Cerebellar nuclear complex (tissue), 1 donor: ENCODE data around the gene KCNJ9.
A peak's percentile ranks its signal among the peaks of the same experiment; 100 is the strongest.
"Not testable (repeated sequence)": the region's sequence is repeated elsewhere in the genome, so short reads cannot be mapped to it uniquely, and the experiment has no call there.

Experiments used
- DNase-seq, 2 experiments: peaks; one replicate each; lab custom pipeline; 2025; lab: John Stamatoyannopoulos, UW

KCNJ9 gene

DNA sequence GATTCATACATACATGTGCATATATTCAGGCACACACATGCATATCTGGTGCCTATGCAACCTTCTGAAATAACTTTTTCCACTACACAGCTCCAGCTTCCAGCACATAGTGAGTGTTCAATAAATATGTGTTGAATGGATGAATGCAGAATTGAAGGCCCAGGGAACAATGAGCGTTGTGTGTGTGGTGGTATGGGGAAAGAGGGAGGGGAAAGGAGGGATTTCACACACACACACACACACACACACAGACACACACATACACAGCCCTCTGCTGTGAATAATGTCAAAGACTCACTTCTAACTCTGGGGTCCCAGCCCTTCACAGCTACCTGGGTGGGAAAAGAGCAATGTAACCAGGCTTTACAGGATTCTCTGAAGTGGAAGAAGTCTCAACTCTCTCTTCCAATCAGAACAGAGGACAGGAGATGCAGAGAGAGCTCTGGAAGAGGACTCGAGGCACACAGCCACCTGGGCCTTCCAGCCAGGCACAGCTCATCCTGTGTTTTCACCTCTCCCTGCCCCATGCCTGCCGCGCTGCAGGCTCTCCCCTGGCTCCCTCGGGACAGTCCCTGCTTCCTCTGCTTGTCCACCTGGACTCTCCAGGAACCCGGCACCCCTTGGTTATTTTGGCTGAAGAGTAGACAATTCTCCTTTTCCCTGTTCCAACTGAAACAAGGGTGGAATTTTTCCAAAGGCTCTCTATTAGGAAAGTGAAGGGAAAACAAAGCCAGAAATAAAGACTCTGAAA is 22.5 kb downstream of the KCNJ9 start:
- DNase-seq = peak in 1 of 2 experiments; percentile 51

DNA sequence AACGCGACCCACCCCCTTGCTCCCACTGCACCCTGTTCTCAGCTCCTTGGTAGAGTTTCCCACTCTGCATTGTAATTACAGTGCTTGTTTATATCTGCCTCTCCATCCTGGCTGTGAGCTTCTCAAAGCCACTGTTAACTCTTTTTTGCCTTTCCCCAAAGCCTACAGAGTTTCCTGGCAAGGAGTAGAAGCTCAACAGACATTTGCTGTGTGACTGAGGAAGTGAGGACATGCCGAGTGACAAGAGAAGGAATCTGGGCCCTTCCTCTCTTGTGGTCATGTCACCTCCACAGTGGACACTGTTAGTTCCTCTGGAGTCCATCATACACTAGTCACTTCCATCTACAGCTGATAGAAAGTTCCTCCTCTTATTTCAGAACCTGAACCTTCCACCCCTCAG is 23.1 kb downstream of the KCNJ9 start:
- DNase-seq = no peak

DNA sequence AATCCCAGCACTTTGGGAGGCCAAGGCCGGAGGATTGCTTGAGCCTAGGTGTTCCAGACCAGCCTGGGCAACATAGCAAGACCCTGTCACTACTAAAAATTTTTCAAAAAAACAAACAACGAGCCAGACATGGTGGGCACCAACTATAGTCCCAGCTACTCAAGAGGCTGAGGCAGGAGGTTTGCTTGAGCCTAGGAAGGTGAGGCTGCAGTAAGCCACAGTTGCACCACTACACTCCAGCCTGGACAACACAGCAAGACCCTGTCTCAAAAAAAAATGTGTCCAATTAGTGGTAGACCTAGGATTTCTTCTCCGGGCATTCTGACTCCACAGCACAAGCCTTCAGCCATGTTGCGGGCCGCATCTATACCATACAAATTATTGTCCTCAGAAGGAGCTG is 23.8 kb downstream of the KCNJ9 start:
- no peak for DNase-seq

DNA sequence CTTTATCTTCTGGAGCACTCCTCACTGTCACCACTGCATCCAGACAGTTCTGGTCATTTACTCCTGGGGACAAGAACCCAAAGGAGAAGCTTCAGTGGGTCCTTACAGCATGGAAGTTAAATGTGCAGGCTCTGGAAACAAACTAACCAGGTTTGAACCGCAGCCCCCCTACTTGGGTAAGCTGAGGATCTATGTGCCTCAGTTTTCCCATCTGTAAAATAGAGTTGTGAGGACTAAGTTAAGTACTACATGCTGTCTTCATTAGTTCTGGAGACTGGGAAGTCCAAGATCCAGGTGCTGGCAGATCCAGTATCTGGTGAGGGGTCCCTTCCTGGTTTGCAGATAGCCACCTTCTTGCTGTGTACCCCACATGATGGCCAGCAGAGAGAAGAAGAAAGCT is 26.2 kb downstream of the KCNJ9 start:
- DNase-seq = no peak

DNA sequence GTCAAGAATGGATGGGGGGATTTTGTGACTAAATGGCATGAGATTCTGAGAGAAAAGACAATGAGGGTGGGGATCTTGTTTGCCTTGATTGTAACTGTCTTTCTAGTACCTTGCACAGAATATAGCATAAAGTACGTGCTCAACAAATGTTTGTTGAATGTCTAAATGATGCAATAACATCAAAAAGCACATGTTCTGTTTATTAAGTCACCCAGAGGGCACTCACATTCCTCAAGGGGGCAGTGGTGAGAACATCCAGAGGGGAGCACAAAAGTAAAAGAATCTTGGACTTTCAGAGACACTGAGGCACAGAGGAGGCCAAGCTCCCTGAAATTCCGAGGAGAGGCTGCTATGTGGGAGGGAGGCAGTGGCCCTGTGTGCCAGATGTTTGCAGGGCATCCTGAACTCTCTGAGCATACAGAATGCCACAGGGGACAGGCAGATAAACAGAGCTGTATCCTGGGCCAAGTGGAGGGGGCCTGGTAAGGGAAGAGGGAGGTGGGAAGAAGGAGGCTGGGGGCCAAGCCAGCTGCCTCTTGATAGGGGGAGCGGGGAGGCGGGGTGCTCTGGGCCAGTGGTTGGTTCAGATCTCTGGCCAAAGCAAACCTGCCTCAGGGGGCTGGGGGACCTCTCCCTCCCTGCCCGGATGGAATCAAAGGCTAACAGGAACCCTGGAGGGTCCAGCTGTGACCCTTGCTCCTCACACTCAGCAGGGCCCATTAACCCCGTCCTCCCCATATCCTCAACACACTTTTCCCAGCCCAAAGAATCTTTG is 27.7 kb downstream of the KCNJ9 start:
- DNase-seq = no peak

DNA sequence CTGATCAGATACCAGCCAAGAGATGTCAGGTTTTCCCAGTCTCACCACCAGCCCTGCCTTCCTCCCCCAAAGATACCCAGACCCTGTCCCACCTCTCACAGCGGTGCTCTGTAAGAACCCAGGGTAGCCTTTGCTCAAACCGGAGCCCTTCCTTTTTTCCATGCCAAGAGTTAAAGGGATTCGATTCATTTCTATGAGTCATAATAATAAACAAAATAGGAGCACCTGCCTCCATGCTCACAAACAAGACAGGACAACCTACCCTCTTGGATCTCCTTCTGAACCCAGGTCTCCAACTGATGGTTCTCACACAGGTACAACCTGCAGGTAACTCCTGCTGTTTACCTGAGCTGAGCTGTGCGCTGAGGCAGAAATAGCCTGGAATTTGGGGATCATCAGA is 28.3 kb downstream of the KCNJ9 start:
- no peak for DNase-seq

DNA sequence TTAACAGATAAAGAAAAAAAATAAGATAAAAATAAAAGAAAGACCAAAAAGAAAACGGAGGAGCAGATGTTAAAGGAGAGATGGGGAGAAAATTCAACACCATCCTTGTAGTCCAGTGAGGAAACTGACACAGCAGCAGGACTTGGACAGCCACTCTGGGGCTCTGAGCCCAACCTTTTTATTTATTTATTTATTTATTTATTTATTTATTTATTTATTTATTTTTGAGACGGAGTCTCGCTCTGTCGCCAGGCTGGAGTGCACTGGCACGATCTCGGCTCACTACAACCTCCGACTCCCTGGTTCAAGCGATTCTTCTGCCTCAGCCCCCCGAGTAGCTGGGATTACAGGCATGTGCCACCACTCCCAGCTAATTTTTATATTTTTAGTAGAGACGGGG is 30.1 kb downstream of the KCNJ9 start:
- not testable (repeated sequence) for DNase-seq

DNA sequence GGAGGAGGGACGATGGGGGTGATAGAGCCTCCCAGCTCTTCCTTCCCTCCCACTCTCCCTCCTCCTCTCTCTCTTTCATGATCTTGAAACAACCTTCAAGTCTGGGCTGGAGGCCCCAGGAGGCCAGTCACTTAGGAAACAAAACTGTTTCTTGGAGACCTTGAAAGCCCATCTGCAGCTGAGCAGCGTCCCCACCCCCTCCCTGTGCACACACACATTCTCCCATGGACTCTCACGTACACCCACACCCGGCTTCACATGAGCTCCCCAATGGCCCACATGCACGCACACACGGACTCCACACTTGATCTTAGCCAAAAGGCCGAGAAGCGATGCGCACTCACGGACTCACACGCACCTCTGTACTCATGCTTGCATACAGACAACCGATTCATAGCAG is 31.0 kb downstream of the KCNJ9 start:
- no peak for DNase-seq

DNA sequence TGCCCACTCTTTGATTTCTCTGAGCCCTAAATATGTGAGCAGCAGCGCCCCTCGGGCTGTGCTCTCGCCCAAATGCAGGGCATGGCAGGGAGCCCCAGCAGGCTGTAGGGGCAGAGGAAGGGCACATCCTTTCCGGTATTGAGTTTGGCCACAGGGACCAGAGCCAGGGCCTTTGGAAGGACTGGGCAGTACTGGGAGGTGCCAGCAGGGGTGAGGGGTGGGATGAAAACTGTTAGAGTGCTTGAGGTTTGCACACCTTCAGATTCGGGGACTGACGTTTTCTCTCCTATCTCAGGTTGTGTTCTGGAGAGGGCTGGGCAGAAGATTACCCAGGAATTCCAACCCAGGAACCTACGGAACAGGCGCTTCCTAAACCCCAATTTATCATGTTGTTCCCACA is 32.1 kb downstream of the KCNJ9 start:
- DNase-seq = no peak

DNA sequence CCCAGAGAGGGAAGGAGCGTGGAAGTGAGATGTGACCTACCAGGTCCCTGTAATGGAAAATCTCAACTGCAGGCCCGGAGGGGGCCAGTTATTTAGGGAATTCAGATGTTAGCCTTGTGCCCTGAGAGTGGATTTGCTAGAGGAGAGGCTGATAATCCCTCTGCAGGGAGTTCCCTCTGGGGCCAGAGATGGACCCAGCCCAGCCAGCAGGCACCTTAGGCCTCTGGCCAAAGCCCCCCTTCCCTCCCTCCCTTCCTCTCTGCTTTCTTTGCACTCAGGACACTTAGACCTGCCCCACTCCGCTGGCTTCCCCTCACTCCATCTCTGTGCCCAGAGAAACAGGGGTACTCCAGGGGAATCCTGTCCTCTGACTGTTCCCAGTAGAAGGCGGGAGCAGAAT is 32.7 kb downstream of the KCNJ9 start:
- DNase-seq = no peak

DNA sequence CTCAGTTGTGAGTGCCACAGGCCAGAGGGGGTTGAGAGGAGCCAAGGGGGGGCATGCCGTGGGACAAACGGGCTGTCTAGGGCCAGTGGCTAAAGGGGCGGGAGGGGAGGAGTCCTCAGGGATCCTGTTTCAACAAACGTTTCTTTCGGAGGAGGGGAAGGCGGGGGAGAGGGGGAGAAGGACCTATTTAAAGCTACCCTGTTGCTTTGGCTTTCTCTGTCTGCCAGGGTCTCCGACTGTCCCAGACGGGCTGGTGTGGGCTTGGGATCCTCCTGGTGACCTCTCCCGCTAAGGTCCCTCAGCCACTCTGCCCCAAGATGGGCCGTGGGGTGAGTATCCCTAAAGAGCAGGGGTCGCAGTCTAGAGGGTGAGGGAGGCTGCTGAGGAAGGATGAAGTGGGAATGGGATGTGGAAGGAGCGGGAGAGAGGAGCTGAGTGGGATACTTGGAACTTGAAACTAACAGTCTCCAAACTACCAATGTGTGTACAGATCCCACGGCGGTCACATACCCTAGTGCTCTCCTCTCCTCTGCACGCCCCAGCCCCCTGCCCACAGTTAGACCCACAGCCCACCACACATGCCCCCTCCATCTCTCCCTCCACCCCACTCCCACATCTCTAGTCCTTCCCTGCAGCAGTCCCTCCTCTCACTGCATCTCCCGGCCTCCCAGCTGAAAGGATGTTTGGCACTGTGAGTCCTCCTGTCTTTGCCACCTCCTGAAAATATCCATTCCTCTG is 34.4 kb downstream of the KCNJ9 start, which contains the start of gene ATP1A2:
Gene ATP1A2, plus strand, starts transcription at position 215 of the 738 bp plus-strand sequence. Its CDS starts 103 bp downstream, at position 318.
- DNase-seq = no peak

DNA sequence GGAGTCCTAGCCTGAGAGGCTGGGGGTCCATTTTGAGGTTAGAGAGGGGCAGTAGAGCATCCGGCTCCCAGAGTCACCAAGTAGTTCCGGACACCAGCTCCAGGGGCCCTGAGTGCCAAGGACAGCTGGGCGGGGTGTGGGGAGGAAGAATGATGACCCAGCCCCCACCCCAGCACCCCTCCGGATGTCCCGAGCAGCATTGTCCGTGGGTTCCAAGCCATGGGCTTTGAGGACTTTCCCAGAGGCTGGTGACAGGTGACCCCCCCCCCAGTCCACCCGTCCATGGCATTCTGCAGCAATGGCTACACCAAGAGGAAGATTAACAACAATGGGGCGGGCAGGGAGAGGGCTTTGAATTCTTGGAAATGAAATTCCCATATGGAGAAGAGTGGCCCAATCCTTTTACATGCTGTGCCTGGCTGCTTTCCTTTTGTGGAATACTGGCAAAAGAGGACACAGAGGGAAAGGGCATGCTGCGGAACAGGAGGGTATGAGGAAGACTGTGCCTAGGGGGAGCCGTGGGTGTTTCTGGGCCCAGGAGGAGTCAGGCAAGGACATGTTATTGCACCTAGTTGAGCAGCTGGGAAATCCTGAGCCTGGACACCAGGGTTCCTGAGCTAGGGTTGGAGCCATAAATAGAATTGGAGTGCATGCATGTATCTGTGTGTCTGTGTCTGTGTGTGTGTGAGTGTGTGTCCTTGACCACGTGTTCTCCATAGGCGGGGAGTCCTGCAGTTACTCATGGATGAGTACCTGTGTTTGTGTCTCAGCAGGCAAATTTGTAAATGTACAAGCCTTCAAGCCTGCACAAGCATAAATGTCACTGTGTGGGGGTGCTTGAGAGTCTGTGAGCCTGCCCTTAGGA is 35.2 kb downstream of the KCNJ9 start:
- DNase-seq = peak; percentile 50 to 94

DNA sequence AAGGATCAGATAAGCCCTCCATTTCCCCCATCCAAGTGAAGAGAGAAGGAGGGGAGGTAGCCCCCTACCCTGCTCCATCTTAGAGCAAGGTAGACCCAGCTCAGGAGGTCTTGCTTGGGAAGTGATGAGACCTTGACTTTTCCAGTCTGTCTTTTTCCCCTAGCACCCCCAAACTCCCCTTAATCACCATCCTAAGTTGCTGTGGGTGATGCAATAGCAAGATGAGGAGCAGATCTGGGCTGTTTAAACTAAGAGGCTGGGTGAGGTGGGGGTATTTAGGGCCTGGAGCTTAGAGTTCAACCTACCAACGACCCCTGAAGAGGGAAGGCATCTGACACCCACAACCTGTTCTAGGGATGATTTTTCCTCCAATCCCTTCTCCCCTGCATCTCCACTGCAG is 36.0 kb downstream of the KCNJ9 start:
- DNase-seq = no peak

DNA sequence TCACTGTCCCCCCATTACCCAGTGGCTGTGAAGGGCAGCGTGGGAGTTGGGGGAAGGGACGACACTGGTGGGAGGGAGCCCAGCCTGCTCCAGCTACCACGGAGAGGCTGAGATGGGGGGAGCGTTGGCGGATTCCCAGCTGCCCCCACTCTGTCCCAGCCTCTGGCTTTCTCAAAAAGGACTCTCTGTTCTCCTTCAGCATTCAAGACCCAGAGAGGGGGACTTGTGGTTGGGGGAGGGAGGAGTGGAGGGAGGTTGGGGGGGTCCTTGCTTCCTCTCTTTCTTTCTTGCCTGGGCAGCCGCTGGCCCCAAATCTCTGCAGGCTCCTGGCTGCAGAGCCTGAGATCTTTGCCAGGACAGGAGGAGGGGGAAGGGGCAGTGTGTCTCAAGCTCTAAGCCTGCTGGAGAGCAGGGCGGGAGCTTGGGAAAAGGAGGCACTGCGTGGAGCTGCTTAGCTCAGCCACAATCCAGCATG is 36.4 kb downstream of the KCNJ9 start:
- DNase-seq = peak; percentile 43 to 78

DNA sequence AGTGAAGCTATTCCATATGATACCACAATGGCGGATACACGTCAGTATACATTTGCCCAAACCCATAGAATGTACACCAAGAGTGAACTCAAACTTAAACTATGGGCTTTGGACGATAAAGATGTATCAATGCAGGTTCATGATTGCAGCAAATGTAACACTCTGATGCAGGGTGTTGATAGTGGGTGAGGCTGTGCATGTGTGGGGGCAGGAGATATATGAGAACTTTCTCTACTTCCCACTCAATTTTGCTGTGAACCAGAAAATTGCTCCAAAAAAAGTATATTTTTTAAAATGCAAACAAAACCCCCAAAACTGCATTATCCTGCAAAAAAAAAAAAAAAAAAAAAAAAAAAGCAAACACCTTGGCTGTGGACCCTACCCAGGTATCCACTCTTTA is 37.6 kb downstream of the KCNJ9 start:
- DNase-seq = no peak

DNA sequence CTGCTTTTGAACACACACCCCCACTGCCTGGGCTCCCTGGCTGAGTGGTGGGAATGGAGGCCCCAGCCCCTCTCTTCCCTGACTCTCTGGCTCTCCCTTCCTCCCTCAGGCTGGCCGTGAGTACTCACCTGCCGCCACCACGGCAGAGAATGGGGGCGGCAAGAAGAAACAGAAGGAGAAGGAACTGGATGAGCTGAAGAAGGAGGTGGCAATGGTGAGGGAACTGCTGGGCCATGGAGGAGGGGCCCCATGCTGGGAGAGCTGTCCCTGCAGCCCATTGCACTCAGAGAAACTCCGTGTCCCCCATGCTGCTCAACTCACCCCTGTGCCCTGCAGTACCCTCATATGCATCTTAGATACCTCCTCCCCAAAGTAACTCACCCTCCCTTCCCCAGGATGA is 39.5 kb downstream of the KCNJ9 start:
- no peak for DNase-seq

DNA sequence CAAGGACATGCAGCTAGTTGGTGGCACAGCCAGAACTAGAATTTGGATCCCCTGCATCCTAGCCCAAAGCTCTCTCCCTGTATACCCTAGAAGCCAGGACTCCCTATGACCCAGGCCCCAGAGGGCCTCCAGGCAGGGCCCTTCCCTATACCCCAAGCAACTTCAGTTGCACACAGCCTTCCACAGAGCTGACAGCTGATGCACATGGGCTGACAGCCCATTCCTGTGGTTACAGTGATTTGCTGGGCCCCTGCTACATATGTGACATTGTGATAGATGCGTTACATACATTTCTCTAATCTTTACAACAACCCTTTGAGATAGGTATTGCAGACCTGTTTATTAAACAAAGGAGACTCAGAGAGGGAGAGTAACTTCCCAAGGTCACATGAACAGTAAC is 40.0 kb downstream of the KCNJ9 start:
- DNase-seq = no peak

DNA sequence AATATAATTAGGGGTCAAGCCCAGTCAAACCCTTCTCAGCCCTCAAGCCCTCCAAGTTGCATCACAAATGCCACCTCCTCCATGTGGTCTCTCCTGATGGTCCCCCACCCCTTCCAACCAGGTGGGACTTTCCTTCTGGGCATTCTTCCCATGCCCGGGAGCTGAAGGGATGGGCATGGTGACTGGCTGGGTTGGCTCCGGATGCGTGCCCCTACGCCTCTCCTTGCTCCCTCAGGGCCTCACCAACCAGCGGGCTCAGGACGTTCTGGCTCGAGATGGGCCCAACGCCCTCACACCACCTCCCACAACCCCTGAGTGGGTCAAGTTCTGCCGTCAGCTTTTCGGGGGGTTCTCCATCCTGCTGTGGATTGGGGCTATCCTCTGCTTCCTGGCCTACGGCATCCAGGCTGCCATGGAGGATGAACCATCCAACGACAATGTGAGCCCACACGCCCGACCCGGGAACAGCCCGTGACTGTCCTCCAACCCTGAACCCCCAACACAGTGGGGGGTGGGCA is 41.7 kb downstream of the KCNJ9 start:
- DNase-seq = no peak

DNA sequence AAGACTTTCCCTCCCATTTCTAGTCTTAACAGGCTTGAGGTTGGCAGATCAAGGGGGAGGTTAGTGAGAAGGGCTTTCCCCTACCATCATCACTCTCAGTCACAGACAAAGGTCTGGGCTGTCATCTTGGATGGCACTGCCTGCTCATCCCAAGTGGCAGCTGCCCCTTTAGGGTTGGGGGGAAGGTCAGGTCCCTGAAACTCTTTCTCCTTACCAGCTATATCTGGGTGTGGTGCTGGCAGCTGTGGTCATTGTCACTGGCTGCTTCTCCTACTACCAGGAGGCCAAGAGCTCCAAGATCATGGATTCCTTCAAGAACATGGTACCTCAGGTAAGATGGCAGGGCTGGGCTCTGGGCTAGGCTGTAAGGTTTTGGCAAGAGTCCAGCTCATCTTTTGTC is 42.4 kb downstream of the KCNJ9 start:
- no peak for DNase-seq

DNA sequence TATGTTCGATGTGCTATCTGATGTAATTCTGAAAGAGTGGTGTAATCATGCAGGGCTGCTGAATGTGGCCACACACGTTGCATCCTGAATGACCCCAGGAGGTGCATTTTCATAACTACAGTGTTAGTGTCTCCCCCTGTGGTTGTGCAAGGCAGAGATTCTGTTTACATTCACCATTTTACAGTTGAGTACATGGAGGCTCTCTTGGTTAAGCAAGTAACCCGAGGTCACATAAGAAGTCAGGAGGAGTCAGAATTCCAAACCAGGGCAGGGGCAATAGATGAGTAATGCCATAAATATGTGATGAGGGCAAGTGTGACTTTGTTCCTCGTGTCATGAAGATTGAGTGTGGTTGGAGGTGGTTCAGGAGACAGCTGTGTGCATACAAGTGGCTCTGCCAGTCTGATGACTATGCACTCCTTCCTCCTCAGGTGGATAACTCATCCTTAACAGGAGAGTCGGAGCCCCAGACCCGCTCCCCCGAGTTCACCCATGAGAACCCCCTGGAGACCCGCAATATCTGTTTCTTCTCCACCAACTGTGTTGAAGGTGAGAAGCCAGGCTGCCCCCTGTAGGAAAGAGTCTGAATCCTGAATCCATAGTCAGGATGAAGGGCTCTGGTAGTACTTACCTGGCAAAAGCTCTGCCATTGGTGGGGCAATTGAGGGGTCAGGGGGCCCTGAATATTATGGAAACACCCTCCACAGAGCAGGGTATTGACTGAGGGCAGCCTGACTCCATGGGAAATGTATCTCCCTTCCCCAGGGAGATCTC is 43.6 kb downstream of the KCNJ9 start:
- DNase-seq = no peak

DNA sequence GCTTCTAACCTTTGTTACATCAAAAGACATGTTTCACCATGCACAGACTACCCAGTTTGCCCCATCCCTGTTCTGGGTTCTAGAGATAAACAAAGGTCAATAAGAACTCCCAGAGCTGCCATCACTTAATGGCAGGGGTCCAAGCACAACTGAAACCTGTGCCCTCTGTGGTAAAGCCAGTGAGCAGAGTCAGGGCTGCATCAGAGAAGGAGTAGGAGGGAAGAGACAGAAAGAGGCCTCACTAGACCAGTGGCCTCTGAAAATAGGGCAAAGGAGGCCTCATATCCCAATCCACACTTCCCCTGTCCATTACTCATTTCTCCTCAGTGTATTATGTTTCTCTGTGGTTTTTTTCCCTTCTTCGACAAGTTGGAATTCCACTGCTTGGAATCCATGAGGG is 44.4 kb downstream of the KCNJ9 start:
- DNase-seq = no peak
